HL-60 (cell line): ENCODE results near the gene ACOX3.

Source experiments
- DNase-seq, 2 experiments: peaks; one replicate each; pipeline ENCODE4 v3.0.0-alpha.2; 2010 to 2020; ENCODE audit warnings: low read depth in 1 of 2, low spot score in 1 of 2
- H3K27ac ChIP-seq: fragments of 250-450 bp; sonication (Bioruptor Pico); replicated peaks from 2 replicates; pipeline ENCODE4 v1.5.1; 2020; ENCODE audit warnings: mild to moderate bottlenecking, moderate library complexity
- H3K27me3 ChIP-seq: fragments of 250-450 bp; sonication (Bioruptor Pico); 2 replicates; pipeline ENCODE4 v1.5.1; 2021; ENCODE audit warnings: mild to moderate bottlenecking, moderate library complexity; ENCODE audit not compliant: insufficient read depth, poor library complexity, severe bottlenecking
- H3K4me3 ChIP-seq: replicated peaks from 2 replicates; pipeline ENCODE4 v1.5.1; 2011; ENCODE audit warnings: mild to moderate bottlenecking, control low read depth, low read length; ENCODE audit not compliant: insufficient read depth
- CTCF ChIP-seq: IDR thresholded peaks from one replicate; pipeline ENCODE4 v1.5.1; 2011; ENCODE audit warnings: low read length, control low read depth, inconsistent platforms; ENCODE audit not compliant: insufficient read depth
- GABPA ChIP-seq: IDR thresholded peaks from 2 replicates; pipeline ENCODE4 v1.6.1; 2012; ENCODE audit warnings: low read depth
- POLR2AphosphoS5 ChIP-seq: IDR thresholded peaks from 2 replicates; pipeline ENCODE4 v1.6.1; 2012; ENCODE audit warnings: low read depth
- REST ChIP-seq: IDR thresholded peaks from 2 replicates; pipeline ENCODE4 v1.6.1; 2012; ENCODE audit warnings: low read depth; ENCODE audit not compliant: insufficient replicate concordance
- SPI1 ChIP-seq: IDR thresholded peaks from 2 replicates; pipeline ENCODE4 v1.6.1; 2012; ENCODE audit warnings: low read depth, mild to moderate bottlenecking, borderline replicate concordance

ACOX3 gene

GRCh38 chr4:8332038-8332857, 108.3 kb downstream of the ACOX3 start:
- no peak for DNase-seq
- no peak for TF ChIP-seq SPI1
- no peak for TF ChIP-seq CTCF
- no peak for TF ChIP-seq POLR2AphosphoS5
- TF ChIP-seq REST: no peak
- TF ChIP-seq GABPA: no peak
- no peaks in the 10 kb centered on the region for H3K27me3 ChIP-seq
- no peak overlapping the region for H3K4me3 ChIP-seq
- H3K27ac ChIP-seq: no peak overlapping the region

GRCh38 chr4:8331575-8331955, 109.0 kb downstream of the ACOX3 start:
- TF ChIP-seq REST (no peak), POLR2AphosphoS5 (no peak), SPI1 (no peak), GABPA (no peak), CTCF (no peak)
- DNase-seq: no peak
- H3K27ac ChIP-seq: no peak overlapping the region
- no peaks in the 10 kb centered on the region for H3K27me3 ChIP-seq
- no peak overlapping the region for H3K4me3 ChIP-seq

- H3K4me3 ChIP-seq: no peak overlapping the region
- DNase-seq: no peak
- no peak overlapping the region for H3K27ac ChIP-seq
- H3K27me3 ChIP-seq: no peaks in the 10 kb centered on the region
- no peak for TF ChIP-seq SPI1
- no peak for TF ChIP-seq GABPA
- TF ChIP-seq REST: no peak
- no peak for TF ChIP-seq POLR2AphosphoS5
- TF ChIP-seq CTCF: no peak
Measured at GRCh38 chr4:8330821-8331574, 109.5 kb downstream of the ACOX3 start.
